Measurements from ENCODE around the gene SLC39A3.
"Not testable (repeated sequence)": the region's sequence is repeated elsewhere in the genome, so short reads cannot be mapped to it uniquely, and the experiment has no call there.

- TF ChIP-seq SMC3 (IDR thresholded peaks at IDR 0.05; ENCODE audit: borderline replicate concordance, low read length); EP300 (IDR thresholded peaks at IDR 0.05; ENCODE audit: borderline replicate concordance in 1 of 2, control insufficient read depth in 1 of 2, low read depth in 2 of 2, low read length in 2 of 2); POLR2A (IDR thresholded peaks at IDR 0.05; ENCODE audit: low read depth, low read length); ELK1 (IDR thresholded peaks at IDR 0.05; ENCODE audit: low read depth, low read length); SIN3A (IDR thresholded peaks at IDR 0.05; ENCODE audit: low read depth, low read length); SP1 (IDR thresholded peaks at IDR 0.05; ENCODE audit: low read depth, low read length); ZNF687 (IDR thresholded peaks at IDR 0.05); ZBTB40 (IDR thresholded peaks at IDR 0.05; ENCODE audit: borderline replicate concordance); EZH2 (IDR thresholded peaks at IDR 0.05; ENCODE audit: borderline replicate concordance, control insufficient read depth, low read depth, low read length); E2F4 (IDR thresholded peaks at IDR 0.05; ENCODE audit: low read depth, low read length): not testable (repeated sequence)
These were observed 25.7 kb downstream of the SLC39A3 start for GRCh38 chr19:2714102-2714501.

Measured in GM12878 (cell line).